K562 (cell line): ENCODE results near the gene GPR153. TPM values are rescaled to one million over a fixed set of nuclear protein-coding genes. Genes with fewer than 3 reads are reported as not detected.

Experiments
- ATAC-seq: fragments of 200-7000 bp; cut with Tn5 transposase; 3 replicates; pipeline ENCODE4 v1.9.1; 2020; ENCODE audit warnings: moderate library complexity
- BruUV-seq: library from RNA; stranded (reverse); fragments of 400-500 nt; replicated peaks from 2 replicates; lab custom pipeline; 2021; lab: Mats Ljungman, UMichigan
- CTCF ChIA-PET: fragments of 300-600 bp; formaldehyde crosslinking; extraction: SDS; loops from one replicate; lab custom pipeline; 2021; ENCODE audit warnings: low intra/inter-chr PET ratio; lab: Yijun Ruan, JAX
- POLR2A ChIA-PET: fragments of 300-600, 350-650 bp; sonication (Branson Sonifier 250); formaldehyde crosslinking; extraction: SDS; loops from one replicate; lab custom pipeline; 2021; ENCODE audit warnings: antibody characterized with exemption, inconsistent platforms; lab: Yijun Ruan, JAX
- DNase-seq, 4 experiments: peaks; one replicate each; pipeline versions ENCODE4 v3.0.0 to v3.0.0-alpha.2; 2011 to 2018; ENCODE audit warnings: low spot score in 3 of 4, mixed read lengths in 3 of 4; ENCODE audit errors: extremely low read depth in 1 of 4
- FAIRE-seq: peaks from 2 replicates; lab custom pipeline; 2011; peaks lifted over from hg19 to GRCh38; lab: Jason Lieb, UNC
- H2AFZ ChIP-seq: 2 replicates; pipeline ENCODE4 v1.6.0; 2011; ENCODE audit warnings: low read depth, low read length, control low read depth, inconsistent platforms
- H3K27ac ChIP-seq: fragments of 200-600 bp; 3 replicates; pipeline ENCODE4 v1.8.0; 2011; ENCODE audit warnings: low read depth, mild to moderate bottlenecking, control low read depth, inconsistent platforms, low read length, moderate library complexity, mixed read lengths; ENCODE audit errors: extremely low read depth
- H3K27me3 ChIP-seq, 2 experiments: fragments of 300-600 bp in 1 of 2; 2 replicates in 1 of 2; 3 replicates in 1 of 2; pipeline versions ENCODE4 v1.6.0 to v1.8.0; 2011; ENCODE audit warnings: inconsistent platforms in 2 of 2, low read length in 2 of 2, mild to moderate bottlenecking in 1 of 2, mixed read lengths in 1 of 2, moderate library complexity in 1 of 2; ENCODE audit not compliant: control insufficient read depth in 2 of 2, insufficient read depth in 2 of 2
- H3K36me3 ChIP-seq: fragments of 300-600 bp; 3 replicates; pipeline ENCODE4 v1.8.0; 2011; ENCODE audit warnings: mild to moderate bottlenecking, low read length, inconsistent platforms; ENCODE audit not compliant: control insufficient read depth, insufficient read depth
- H3K4me1 ChIP-seq, 2 experiments: fragments of 200-600 bp in 1 of 2; replicated peaks in 1 of 2; 2 replicates in 1 of 2; 3 replicates in 1 of 2; pipeline versions ENCODE4 v1.5.1 to v1.8.0; 2011; ENCODE audit warnings: inconsistent platforms in 2 of 2, low read length in 2 of 2, mild to moderate bottlenecking in 1 of 2, mixed read lengths in 1 of 2, moderate library complexity in 1 of 2; ENCODE audit not compliant: control insufficient read depth in 2 of 2, insufficient read depth in 2 of 2
- H3K4me2 ChIP-seq: 2 replicates; pipeline ENCODE4 v1.6.1; 2011; ENCODE audit warnings: low read length, control low read depth, inconsistent platforms, mixed read lengths; ENCODE audit not compliant: insufficient read depth
- H3K4me3 ChIP-seq: fragments of 200-600 bp; sonication (generic), shearing (Covaris generic); 2 replicates; pipeline ENCODE4 v1.5.1; 2016; ENCODE audit warnings: control low read depth, inconsistent platforms
- H3K79me2 ChIP-seq: fragments of 200-600 bp; 3 replicates; pipeline ENCODE4 v1.8.0; 2011; ENCODE audit warnings: low read length, inconsistent platforms; ENCODE audit not compliant: control insufficient read depth, insufficient read depth
- H3K9ac ChIP-seq, 2 experiments: 2 replicates each; pipeline versions ENCODE4 v1.6.0 to v1.6.1; 2011; ENCODE audit warnings: low read depth in 2 of 2, low read length in 2 of 2, control low read depth in 1 of 2, inconsistent platforms in 1 of 2, mild to moderate bottlenecking in 1 of 2, mixed read lengths in 1 of 2; ENCODE audit not compliant: insufficient read depth in 1 of 2
- H3K9me1 ChIP-seq: one replicate; pipeline ENCODE4 v1.6.0; 2011; ENCODE audit warnings: inconsistent platforms, mild to moderate bottlenecking, low read length, moderate library complexity; ENCODE audit not compliant: control insufficient read depth, insufficient read depth
- H3K9me3 ChIP-seq: replicated peaks from 2 replicates; pipeline ENCODE4 v1.5.1; 2011; ENCODE audit warnings: low read depth, low read length, inconsistent platforms; ENCODE audit not compliant: control insufficient read depth, insufficient read depth
- H4K20me1 ChIP-seq: replicated peaks from 2 replicates; pipeline ENCODE4 v1.6.1; 2011; ENCODE audit warnings: low read length, inconsistent platforms, mixed read lengths; ENCODE audit not compliant: control insufficient read depth, insufficient read depth
- CBX3 ChIP-seq, 2 experiments: IDR thresholded peaks; 1 replicate in 1 of 2; 2 replicates in 1 of 2; pipeline ENCODE4 v1.6.1; 2012; ENCODE audit warnings: inconsistent platforms in 2 of 2, low read length in 2 of 2, borderline replicate concordance in 1 of 2, control low read depth in 1 of 2
- DEAF1 ChIP-seq: fragments of 450-650 bp; formaldehyde crosslinking; IDR thresholded peaks from 2 replicates; pipeline ENCODE4 v1.4.0; 2020; ENCODE audit warnings: mild to moderate bottlenecking, moderate library complexity
- ERF ChIP-seq: fragments of 450-650 bp; formaldehyde crosslinking; IDR thresholded peaks from 2 replicates; pipeline ENCODE4 v1.4.0; 2020; ENCODE audit warnings: mild to moderate bottlenecking, mixed read lengths
- HDAC1 ChIP-seq, 2 experiments: fragments of 450-650 bp; IDR thresholded peaks; 2 replicates each; pipeline ENCODE4 v1.6.1; 2016 to 2017; ENCODE audit warnings: inconsistent platforms in 1 of 2, mild to moderate bottlenecking in 1 of 2, moderate library complexity in 1 of 2
- HMG20B ChIP-seq: fragments of 250-450 bp; sonication (Bioruptor Pico); IDR thresholded peaks from 2 replicates; pipeline ENCODE4 v1.5.0; 2021; ENCODE audit warnings: mild to moderate bottlenecking
- KAT7 ChIP-seq: sonication (generic); formaldehyde crosslinking; IDR thresholded peaks from 2 replicates; pipeline ENCODE4 v1.8.0; 2022; ENCODE audit warnings: missing genetic modification reagents, mild to moderate bottlenecking, borderline replicate concordance
- KHSRP ChIP-seq: fragments of 450-650 bp; IDR thresholded peaks from 2 replicates; pipeline ENCODE4 v1.6.1; 2017
- KLF13 ChIP-seq: fragments of 450-650 bp; IDR thresholded peaks from 2 replicates; pipeline ENCODE4 v1.6.1; 2016; ENCODE audit warnings: missing genetic modification characterization, low read depth, mild to moderate bottlenecking, missing compliant biosample characterization, moderate library complexity, borderline replicate concordance
- MIER1 ChIP-seq: fragments of 450-650 bp; IDR thresholded peaks from 2 replicates; pipeline ENCODE4 v1.6.1; 2016; ENCODE audit warnings: antibody characterized with exemption, mild to moderate bottlenecking, low read depth
- MXI1 ChIP-seq: IDR thresholded peaks from 2 replicates; pipeline ENCODE4 v1.6.1; 2011; ENCODE audit warnings: low read depth, mild to moderate bottlenecking, improper control_type of control experiment, low read length
- NFRKB ChIP-seq: fragments of 450-650 bp; IDR thresholded peaks from 2 replicates; pipeline ENCODE4 v1.6.1; 2016; ENCODE audit warnings: low read depth
- NONO ChIP-seq, 2 experiments: fragments of 200-400 bp in 1 of 2; fragments of 450-650 bp in 1 of 2; formaldehyde crosslinking in 1 of 2; IDR thresholded peaks; 2 replicates each; pipeline ENCODE4 v1.6.1; 2017; ENCODE audit warnings: low read depth in 2 of 2, mild to moderate bottlenecking in 2 of 2, moderate library complexity in 2 of 2, low read length in 1 of 2
- SETDB1 ChIP-seq: IDR thresholded peaks from one replicate; pipeline ENCODE4 v1.6.1; 2012; ENCODE audit warnings: low read length, control low read depth, inconsistent platforms
- XRCC5 ChIP-seq: fragments of 200-400 bp; formaldehyde crosslinking; IDR thresholded peaks from 2 replicates; pipeline ENCODE4 v1.6.1; 2017; ENCODE audit warnings: low read depth, mild to moderate bottlenecking, low read length
- ZFX ChIP-seq: sonication (generic); formaldehyde crosslinking; IDR thresholded peaks from 2 replicates; pipeline ENCODE4 v1.8.0; 2022; ENCODE audit warnings: mild to moderate bottlenecking, missing genetic modification reagents, moderate library complexity
- ZNF12 ChIP-seq: sonication (generic); formaldehyde crosslinking; IDR thresholded peaks from 2 replicates; pipeline ENCODE4 v1.4.0; 2020; ENCODE audit warnings: mild to moderate bottlenecking, missing genetic modification reagents
- ZNF311 ChIP-seq: fragments of 250-450 bp; sonication (Bioruptor Pico); IDR thresholded peaks from 2 replicates; pipeline ENCODE4 v1.4.0; 2020; ENCODE audit warnings: mild to moderate bottlenecking, moderate library complexity
- ZNF639 ChIP-seq, 2 experiments: fragments of 200-800 bp in 1 of 2; sonication (Bioruptor generic) in 1 of 2; sonication (generic) in 1 of 2; formaldehyde crosslinking in 1 of 2; IDR thresholded peaks in 1 of 2; conservative IDR thresholded peaks in 1 of 2; 2 replicates each; pipeline versions ENCODE4 v1.5.0 to v1.6.1; 2016 to 2020; ENCODE audit warnings: missing compliant biosample characterization in 1 of 2, missing genetic modification characterization in 1 of 2, missing genetic modification reagents in 1 of 2
- WGBS: fragments of 100-300 bp; shearing (Covaris generic); methylation state at CpG from one replicate; pipeline ENCODE4 v1.1.6; 2016; ENCODE audit warnings: low coverage, mixed read lengths; ENCODE audit not compliant: insufficient coverage; ENCODE audit errors: missing lambda C conversion rate; 5-methylcytosine and 5-hydroxymethylcytosine counted together
- in situ Hi-C: fragments of 300-500 bp; cut with MboI; formaldehyde crosslinking; loops from 4 replicates; pipeline ENCODE4 v1.15.0; 2018; ENCODE audit warnings: inconsistent platforms, mixed read lengths
- intact Hi-C: fragments of 100-400 bp; cut with micrococcal nuclease; formaldehyde crosslinking; loops from 2 replicates; pipeline ENCODE4 v1.14.2; 2022
- polyA plus RNA-seq, 8 experiments: library from polyadenylated mRNA; depleted of rRNA in 4 of 8; stranded (reverse) in 5 of 8; unstranded in 3 of 8; fragments of >200 nt; fragmentation: Nextera tagmentation in 2 of 8; fragmentation: Illumina TruSeq in 1 of 8; extraction: Ambion mirVana in 2 of 8; extraction: Trizol in 1 of 8; gene quantifications; 2 replicates each; pipeline versions ENCODE4 v1.2.1 to v1.2.3, GENCODE V29; 2011 to 2014; ENCODE audit warnings: inconsistent platforms in 1 of 8, missing spikeins in 1 of 8
- total RNA-seq, 7 experiments: library from RNA; depleted of rRNA in 6 of 7; stranded (reverse); fragments of >200 nt in 6 of 7; fragmentation: Illumina TruSeq in 2 of 7; extraction: Trizol in 2 of 7; gene quantifications; 2 replicates each; pipeline versions ENCODE4 v1.2.1 to v1.2.3, GENCODE V29; 2011 to 2021; ENCODE audit warnings: low replicate concordance in 1 of 7

Gene GPR153
- total and polyA plus RNA-seq, 9 of the 15 experiments (the other 6 are each of a cell fraction or from before 2014, with no cell fraction given), result 0.01 to 1.5 (median 0.51) TPM

GRCh38 chr1:6245086-6245868 is 15.6 kb downstream of the GPR153 start:
- peak overlapping the region; percentile 34 for H3K4me3 ChIP-seq
- in situ Hi-C loops (loop anchor here (5.0 kb wide), 1 partner anchor 102 kb away; no protein-coding TSS in a partner anchor), intact Hi-C loops (no loop called here)
- H4K20me1 ChIP-seq, result peaks cover 39% of the 10 kb centered on the region
- H3K36me3 ChIP-seq, result no peaks in the 10 kb centered on the region
- peak overlapping the region; percentile 51; the same call in 1 of the 2 replicates for H2AFZ ChIP-seq
- peaks cover 40 to 70% of the 10 kb centered on the region in 2 experiments for H3K27me3 ChIP-seq
- peak; percentile 89 for ATAC-seq
- H3K9me1 ChIP-seq, result no peaks in the 10 kb centered on the region
- ChIA-PET POLR2A (interaction anchor here (0.6 to 1.1 kb wide), 8 partner anchors 10 to 207 kb away, joined by 3 to 6 read pairs (median 3); no protein-coding TSS in a partner anchor), CTCF (interaction anchor here (0.6 to 6.6 kb wide), 11 partner anchors 27 to 265 kb away, joined by 3 to 131 read pairs (median 6); partner anchors contain the start of gene RNF207)
- WGBS, result under 1% methylated on average over 46 of the region's 79 CpGs
- H3K79me2 ChIP-seq, result no peaks in the 10 kb centered on the region
- peak; percentile 75 for FAIRE-seq
- peak overlapping the region; percentile 55 for H3K4me2 ChIP-seq
- peak; percentile 90 to 92 (median 90) for DNase-seq
- no peak overlapping the region for H3K27ac ChIP-seq
- H3K9ac ChIP-seq, result 0 out of 4 replicates have a peak overlapping the region, but pooled peaks of 1 of the 2 experiments have one; percentile 1
- BruUV-seq, result no TSS peak
- H3K9me3 ChIP-seq, result no peaks in the 10 kb centered on the region
- H3K4me1 ChIP-seq, result peaks cover 5 to 64% of the 10 kb centered on the region in 2 experiments; a peak in 3 of 5 replicates
- TF ChIP-seq KLF13 (tag), result 0 out of 2 replicates have a peak, but pooled peaks have one; percentile 11
- peak; percentile 65; the same call in 1 of the 2 replicates for TF ChIP-seq ERF (CRISPR knock-in tag)
- peak; percentile 96 for TF ChIP-seq MIER1
- TF ChIP-seq ZFX (CRISPR knock-in tag), result peak; percentile 70
- TF ChIP-seq XRCC5, result peak; percentile 84; the same call in 1 of the 2 replicates
- TF ChIP-seq SETDB1, result no peak
- peak in 1 of 2 experiments; percentile 94; a peak in 2 of 4 replicates for TF ChIP-seq HDAC1 (IDR thresholded peaks at IDR 0.05)
- TF ChIP-seq ZNF311 (CRISPR knock-in tag), result no peak
- peak; percentile 87 for TF ChIP-seq DEAF1 (CRISPR knock-in tag)
- no peak for TF ChIP-seq KHSRP
- TF ChIP-seq MXI1, result peak; percentile 62; the same call in 1 of the 2 replicates
- peak in 1 of 2 experiments; percentile 90; a peak in 1 of 4 replicates for TF ChIP-seq ZNF639 (CRISPR knock-in tag; conservative IDR thresholded peaks at IDR 0.05 in 1 of 2, IDR thresholded peaks at IDR 0.05 in 1 of 2)
- peak in 1 of 2 experiments; percentile 68; a peak in 1 of 3 replicates for TF ChIP-seq CBX3 (IDR thresholded peaks at IDR 0.05; ENCODE audit: borderline replicate concordance in 1 of 2, low read length in 2 of 2)
- TF ChIP-seq KAT7, result peak; percentile 99; the same call in 1 of the 2 replicates
- TF ChIP-seq ZNF12, result peak; percentile 76; the same call in 1 of the 2 replicates
- TF ChIP-seq HMG20B (CRISPR knock-in tag), result no peak
- 0 out of 4 replicates have a peak, but pooled peaks of 1 of the 2 experiments have one; percentile 47 for TF ChIP-seq NONO (IDR thresholded peaks at IDR 0.05; ENCODE audit: low read depth in 2 of 2, low read length in 1 of 2)
- TF ChIP-seq NFRKB, result no peak
